Uterus (tissue), 4 donors: ENCODE measurements around the gene C12orf54. TPM values are rescaled to one million over a fixed set of nuclear protein-coding genes. Genes with fewer than 3 reads are reported as not detected.
"Not testable (repeated sequence)": the region's sequence is repeated elsewhere in the genome, so short reads cannot be mapped to it uniquely, and the experiment has no call there.

Source experiments
- DNase-seq, 2 donors: peaks; one replicate each; pipeline ENCODE4 v3.0.0-alpha.2; 2019 to 2020
- H3K27ac ChIP-seq, 2 donors: fragments of 200-600 bp; sonication (generic); 1 replicate in 1 of 2; 2 replicates in 1 of 2; pipeline ENCODE4 v1.5.1; 2016 to 2018
- H3K27me3 ChIP-seq, 2 donors: fragments of 200-600 bp; sonication (generic); one replicate each; pipeline ENCODE4 v1.5.1; 2018 to 2019; ENCODE audit warnings: control low read depth in 1 of 2
- H3K36me3 ChIP-seq, 2 donors: fragments of 200-600 bp; sonication (generic); one replicate each; pipeline ENCODE4 v1.5.1; 2019; ENCODE audit warnings: control low read depth in 1 of 2
- H3K4me1 ChIP-seq, 2 donors: fragments of 200-600 bp; sonication (generic); one replicate each; pipeline ENCODE4 v1.5.1; 2018 to 2019; ENCODE audit warnings: control low read depth in 1 of 2
- H3K4me3 ChIP-seq, 2 donors: fragments of 200-600 bp; sonication (generic); 1 replicate in 1 of 2; 2 replicates in 1 of 2; pipeline ENCODE4 v1.5.1; 2018 to 2019; ENCODE audit warnings: mild to moderate bottlenecking in 1 of 2
- H3K9me3 ChIP-seq, 2 donors: fragments of 200-600 bp; sonication (generic); one replicate each; pipeline ENCODE4 v1.5.1; 2019; ENCODE audit warnings: control low read depth in 1 of 2
- CTCF ChIP-seq, 4 experiments: fragments of 200-600 bp in 2 of 4; fragments of 450-650 bp in 2 of 4; sonication (generic) in 2 of 4; IDR thresholded peaks; one replicate each; pipeline ENCODE4 v1.5.1; 2016 to 2019; ENCODE audit warnings: antibody characterized with exemption in 4 of 4, mild to moderate bottlenecking in 2 of 4, moderate library complexity in 1 of 4
- POLR2A ChIP-seq, 2 donors: fragments of 450-650 bp; IDR thresholded peaks; one replicate each; pipeline ENCODE4 v1.6.1; 2016; ENCODE audit warnings: antibody characterized with exemption in 2 of 2, mild to moderate bottlenecking in 1 of 2, moderate library complexity in 1 of 2
- intact Hi-C: fragments of 100-400 bp; cut with DNase I; formaldehyde crosslinking; loops from one replicate; pipeline ENCODE4 v1.15.1; 2023; ENCODE audit warnings: low total_unique reads
- total RNA-seq, 4 donors: library from RNA; depleted of rRNA in 3 of 4; stranded (reverse); fragments of >200 nt in 3 of 4; gene quantifications; one replicate each; pipeline versions ENCODE4 v1.1.0 to v1.2.4, GENCODE V29; 2014 to 2023
- donor health status: DM: yes; HTN: yes; CAD: no.

C12orf54 gene
- 1 to 10 TPM in 1 of 4 donors, not detected in 3; 3.6 TPM for total RNA-seq

GRCh38 chr12:48482198-48482597 lies at the start of gene C12orf54:
Gene C12orf54 (plus strand): TSS chr12:48482498. CDS start chr12:48483297, 799 bp downstream.
- Histone ChIP-seq H3K4me1 (no peaks in the 10 kb centered on the region), H3K27me3 (no peaks in the 10 kb centered on the region), H3K27ac (no peak within 1 kb of the TSS), H3K36me3 (no peaks in the 10 kb centered on the region), H3K4me3 (no peak within 1 kb of the TSS), H3K9me3 (no peaks in the 10 kb centered on the region)
- no peak for DNase-seq
- intact Hi-C loops = no loop called here
- TF ChIP-seq CTCF (IDR thresholded peaks at IDR 0.05) = no peak
- no peak for TF ChIP-seq POLR2A (IDR thresholded peaks at IDR 0.05)

GRCh38 chr12:48434016-48434415 lies 48.3 kb upstream of the C12orf54 start:
- DNase-seq, H3K27ac ChIP-seq, H3K27me3 ChIP-seq, intact Hi-C loops, H3K9me3 ChIP-seq, H3K4me3 ChIP-seq, H3K36me3 ChIP-seq, H3K4me1 ChIP-seq: not testable (repeated sequence)

GRCh38 chr12:48441069-48441468 lies 41.2 kb upstream of the C12orf54 start:
- no peak overlapping the region for H3K27ac ChIP-seq
- TF ChIP-seq POLR2A (IDR thresholded peaks at IDR 0.05) (no peak), CTCF (IDR thresholded peaks at IDR 0.05) (no peak)
- no peaks in the 10 kb centered on the region for H3K9me3 ChIP-seq
- H3K27me3 ChIP-seq = no peaks in the 10 kb centered on the region
- DNase-seq = no peak
- intact Hi-C loops = no loop called here
- no peak overlapping the region for H3K4me3 ChIP-seq
- H3K36me3 ChIP-seq = no peaks in the 10 kb centered on the region
- H3K4me1 ChIP-seq = no peaks in the 10 kb centered on the region

GRCh38 chr12:48442179-48442847 lies 40.0 kb upstream of the C12orf54 start:
- H3K4me1 ChIP-seq = no peaks in the 10 kb centered on the region
- H3K9me3 ChIP-seq = no peaks in the 10 kb centered on the region
- H3K27ac ChIP-seq = no peak overlapping the region
- TF ChIP-seq CTCF (IDR thresholded peaks at IDR 0.05) (no peak), POLR2A (IDR thresholded peaks at IDR 0.05) (no peak)
- no peak overlapping the region for H3K4me3 ChIP-seq
- H3K36me3 ChIP-seq = no peaks in the 10 kb centered on the region
- no peaks in the 10 kb centered on the region for H3K27me3 ChIP-seq
- intact Hi-C loops = no loop called here
- no peak for DNase-seq

- no peak for DNase-seq
- H3K36me3 ChIP-seq = no peaks in the 10 kb centered on the region
- TF ChIP-seq POLR2A (IDR thresholded peaks at IDR 0.05) (no peak), CTCF (IDR thresholded peaks at IDR 0.05) (no peak)
- no peaks in the 10 kb centered on the region for H3K9me3 ChIP-seq
- intact Hi-C loops = no loop called here
- H3K27me3 ChIP-seq = no peaks in the 10 kb centered on the region
- H3K27ac ChIP-seq = no peak overlapping the region
- no peak overlapping the region for H3K4me3 ChIP-seq
- no peaks in the 10 kb centered on the region for H3K4me1 ChIP-seq
Measured at GRCh38 chr12:48445538-48445937, 36.8 kb upstream of the C12orf54 start.
